HL-60 (cell line): ENCODE results near the gene CYTH1.

Experiments used
- CTCF ChIP-seq: IDR thresholded peaks from one replicate; pipeline ENCODE4 v1.5.1; 2011; ENCODE audit warnings: low read length, control low read depth, inconsistent platforms; ENCODE audit not compliant: insufficient read depth
- POLR2AphosphoS5 ChIP-seq: IDR thresholded peaks from 2 replicates; pipeline ENCODE4 v1.6.1; 2012; ENCODE audit warnings: low read depth

GRCh38 chr17:78641666-78642065 is 140.4 kb downstream of the CYTH1 start:
- TF ChIP-seq CTCF (no peak), POLR2AphosphoS5 (no peak)
